SH-SY5Y (cell line): Measurements from ENCODE around the gene CTNNBIP1.

ENCODE experiments used
- GATA2 ChIP-seq: IDR thresholded peaks from 2 replicates; pipeline ENCODE4 v1.6.1; 2011; ENCODE audit warnings: mild to moderate bottlenecking, low read depth, low read length
- GATA3 ChIP-seq: IDR thresholded peaks from 2 replicates; pipeline ENCODE4 v1.6.1; 2011; ENCODE audit warnings: low read depth, mild to moderate bottlenecking, low read length, moderate library complexity

DNA sequence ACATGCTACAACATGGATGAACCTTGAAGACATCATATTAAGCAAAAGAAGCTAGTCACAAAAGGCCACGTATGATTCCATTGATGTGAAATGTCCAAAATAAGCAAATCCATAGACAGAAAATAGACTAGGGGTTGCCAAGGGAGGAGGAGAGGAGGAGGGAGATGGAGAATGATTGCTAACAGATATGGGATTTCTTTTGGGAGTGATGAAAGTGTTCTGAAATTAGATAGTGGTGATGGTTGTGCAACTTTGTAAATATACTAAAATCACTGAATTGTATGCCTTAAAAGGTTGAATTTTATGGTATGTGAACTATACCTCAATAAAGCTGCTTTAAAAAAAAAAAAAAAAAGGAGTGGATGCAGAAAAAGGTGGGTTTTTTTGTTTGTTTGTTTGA lies 93.9 kb downstream of the CTNNBIP1 start:
- TF ChIP-seq GATA3 (no peak), GATA2 (no peak)
